Measurements from ENCODE around the gene TUBB6. TPM values are rescaled to one million over a fixed set of nuclear protein-coding genes. Genes with fewer than 3 reads are reported as not detected.

Gene TUBB6
- total and polyA plus RNA-seq, 2 experiments from 2014 or later = 148 to 329 TPM

DNA sequence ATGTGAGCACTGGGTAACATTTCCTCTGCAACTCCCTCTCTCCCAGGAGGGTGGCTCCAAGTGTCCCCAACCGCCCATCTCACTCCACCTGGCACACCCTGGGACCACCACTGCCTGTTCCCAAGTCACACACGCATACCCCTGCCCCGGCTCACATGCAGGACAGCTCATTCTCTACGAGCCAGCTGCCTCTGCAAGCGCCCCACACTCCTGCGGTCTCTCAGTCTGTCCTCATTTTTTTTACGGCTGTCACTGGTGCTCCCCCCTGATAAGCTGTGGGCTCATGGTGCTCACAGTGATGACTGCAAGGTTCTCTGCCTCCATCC lies 38.2 kb downstream of the TUBB6 start:
- Mint-ChIP-seq H3K36me3 (ENCODE audit: low read depth) (peaks cover 90% of the 10 kb centered on the region), H3K4me1 (no peaks in the 10 kb centered on the region), H3K9me3 (no peaks in the 10 kb centered on the region), H3K4me3 (no peak overlapping the region), H3K27ac (peak overlapping the region; percentile 22), H3K27me3 (ENCODE audit: insufficient read depth, low read depth, poor library complexity) (peaks cover 6% of the 10 kb centered on the region)
- no peak overlapping the region for H3K4me2 ChIP-seq
- DNase-seq (ENCODE audit: low spot score) (no peak), ATAC-seq (no peak)
- no peak overlapping the region for H2AFZ ChIP-seq
- peaks cover 21% of the 10 kb centered on the region for H3K36me3 ChIP-seq (ENCODE audit: insufficient read depth)
- peak overlapping the region; percentile 66; the same call in 1 of the 2 replicates for H3K27ac ChIP-seq (ENCODE audit: low read depth)
- H3K27me3 ChIP-seq (ENCODE audit: insufficient read depth) = no peaks in the 10 kb centered on the region
- H3K9me2 ChIP-seq (ENCODE audit: insufficient read depth) = no peaks in the 10 kb centered on the region
- H3K4me3 ChIP-seq = no peak overlapping the region
- H3K4me1 ChIP-seq (ENCODE audit: insufficient read depth) = no peaks in the 10 kb centered on the region
- no peaks in the 10 kb centered on the region for H3F3A ChIP-seq (replicated peaks; ENCODE audit: low read depth)
- TF ChIP-seq POLR2AphosphoS5 (IDR thresholded peaks at IDR 0.05; ENCODE audit: low read depth) (no peak), CREB1 (CRISPR knock-in tag; IDR thresholded peaks at IDR 0.05; ENCODE audit: low read depth) (no peak), STAT1 (IDR thresholded peaks at IDR 0.05; ENCODE audit: unreplicated experiment) (no peak), EZH2 (IDR thresholded peaks at IDR 0.05; ENCODE audit: low read depth, unreplicated experiment) (no peak), NANOG (IDR thresholded peaks at IDR 0.05; ENCODE audit: borderline replicate concordance) (no peak), ZNF331 (CRISPR knock-in tag; IDR thresholded peaks at IDR 0.05; ENCODE audit: low read depth) (no peak), ZNF114 (CRISPR knock-in tag; IDR thresholded peaks at IDR 0.05) (no peak), EZH2phosphoT487 (IDR thresholded peaks at IDR 0.05; ENCODE audit: unreplicated experiment) (no peak)
- TF ChIP-seq, protein P1, sequence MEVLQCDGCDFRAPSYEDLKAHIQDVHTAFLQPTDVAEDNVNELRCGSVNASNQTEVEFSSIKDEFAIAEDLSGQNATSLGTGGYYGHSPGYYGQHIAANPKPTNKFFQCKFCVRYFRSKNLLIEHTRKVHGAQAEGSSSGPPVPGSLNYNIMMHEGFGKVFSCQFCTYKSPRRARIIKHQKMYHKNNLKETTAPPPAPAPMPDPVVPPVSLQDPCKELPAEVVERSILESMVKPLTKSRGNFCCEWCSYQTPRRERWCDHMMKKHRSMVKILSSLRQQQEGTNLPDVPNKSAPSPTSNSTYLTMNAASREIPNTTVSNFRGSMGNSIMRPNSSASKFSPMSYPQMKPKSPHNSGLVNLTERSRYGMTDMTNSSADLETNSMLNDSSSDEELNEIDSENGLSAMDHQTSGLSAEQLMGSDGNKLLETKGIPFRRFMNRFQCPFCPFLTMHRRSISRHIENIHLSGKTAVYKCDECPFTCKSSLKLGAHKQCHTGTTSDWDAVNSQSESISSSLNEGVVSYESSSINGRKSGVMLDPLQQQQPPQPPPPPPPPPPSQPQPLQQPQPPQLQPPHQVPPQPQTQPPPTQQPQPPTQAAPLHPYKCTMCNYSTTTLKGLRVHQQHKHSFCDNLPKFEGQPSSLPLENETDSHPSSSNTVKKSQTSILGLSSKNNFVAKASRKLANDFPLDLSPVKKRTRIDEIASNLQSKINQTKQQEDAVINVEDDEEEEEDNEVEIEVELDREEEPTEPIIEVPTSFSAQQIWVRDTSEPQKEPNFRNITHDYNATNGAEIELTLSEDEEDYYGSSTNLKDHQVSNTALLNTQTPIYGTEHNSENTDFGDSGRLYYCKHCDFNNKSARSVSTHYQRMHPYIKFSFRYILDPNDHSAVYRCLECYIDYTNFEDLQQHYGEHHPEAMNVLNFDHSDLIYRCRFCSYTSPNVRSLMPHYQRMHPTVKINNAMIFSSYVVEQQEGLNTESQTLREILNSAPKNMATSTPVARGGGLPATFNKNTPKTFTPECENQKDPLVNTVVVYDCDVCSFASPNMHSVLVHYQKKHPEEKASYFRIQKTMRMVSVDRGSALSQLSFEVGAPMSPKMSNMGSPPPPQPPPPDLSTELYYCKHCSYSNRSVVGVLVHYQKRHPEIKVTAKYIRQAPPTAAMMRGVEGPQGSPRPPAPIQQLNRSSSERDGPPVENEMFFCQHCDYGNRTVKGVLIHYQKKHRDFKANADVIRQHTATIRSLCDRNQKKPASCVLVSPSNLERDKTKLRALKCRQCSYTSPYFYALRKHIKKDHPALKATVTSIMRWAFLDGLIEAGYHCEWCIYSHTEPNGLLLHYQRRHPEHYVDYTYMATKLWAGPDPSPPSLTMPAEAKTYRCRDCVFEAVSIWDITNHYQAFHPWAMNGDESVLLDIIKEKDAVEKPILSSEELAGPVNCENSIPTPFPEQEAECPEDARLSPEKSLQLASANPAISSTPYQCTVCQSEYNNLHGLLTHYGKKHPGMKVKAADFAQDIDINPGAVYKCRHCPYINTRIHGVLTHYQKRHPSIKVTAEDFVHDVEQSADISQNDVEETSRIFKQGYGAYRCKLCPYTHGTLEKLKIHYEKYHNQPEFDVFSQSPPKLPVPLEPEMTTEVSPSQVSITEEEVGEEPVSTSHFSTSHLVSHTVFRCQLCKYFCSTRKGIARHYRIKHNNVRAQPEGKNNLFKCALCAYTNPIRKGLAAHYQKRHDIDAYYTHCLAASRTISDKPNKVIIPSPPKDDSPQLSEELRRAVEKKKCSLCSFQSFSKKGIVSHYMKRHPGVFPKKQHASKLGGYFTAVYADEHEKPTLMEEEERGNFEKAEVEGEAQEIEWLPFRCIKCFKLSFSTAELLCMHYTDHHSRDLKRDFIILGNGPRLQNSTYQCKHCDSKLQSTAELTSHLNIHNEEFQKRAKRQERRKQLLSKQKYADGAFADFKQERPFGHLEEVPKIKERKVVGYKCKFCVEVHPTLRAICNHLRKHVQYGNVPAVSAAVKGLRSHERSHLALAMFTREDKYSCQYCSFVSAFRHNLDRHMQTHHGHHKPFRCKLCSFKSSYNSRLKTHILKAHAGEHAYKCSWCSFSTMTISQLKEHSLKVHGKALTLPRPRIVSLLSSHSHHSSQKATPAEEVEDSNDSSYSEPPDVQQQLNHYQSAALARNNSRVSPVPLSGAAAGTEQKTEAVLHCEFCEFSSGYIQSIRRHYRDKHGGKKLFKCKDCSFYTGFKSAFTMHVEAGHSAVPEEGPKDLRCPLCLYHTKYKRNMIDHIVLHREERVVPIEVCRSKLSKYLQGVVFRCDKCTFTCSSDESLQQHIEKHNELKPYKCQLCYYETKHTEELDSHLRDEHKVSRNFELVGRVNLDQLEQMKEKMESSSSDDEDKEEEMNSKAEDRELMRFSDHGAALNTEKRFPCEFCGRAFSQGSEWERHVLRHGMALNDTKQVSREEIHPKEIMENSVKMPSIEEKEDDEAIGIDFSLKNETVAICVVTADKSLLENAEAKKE (CRISPR knock-in tag; IDR thresholded peaks at IDR 0.05) = no peak
- TF ChIP-seq, protein P2, sequence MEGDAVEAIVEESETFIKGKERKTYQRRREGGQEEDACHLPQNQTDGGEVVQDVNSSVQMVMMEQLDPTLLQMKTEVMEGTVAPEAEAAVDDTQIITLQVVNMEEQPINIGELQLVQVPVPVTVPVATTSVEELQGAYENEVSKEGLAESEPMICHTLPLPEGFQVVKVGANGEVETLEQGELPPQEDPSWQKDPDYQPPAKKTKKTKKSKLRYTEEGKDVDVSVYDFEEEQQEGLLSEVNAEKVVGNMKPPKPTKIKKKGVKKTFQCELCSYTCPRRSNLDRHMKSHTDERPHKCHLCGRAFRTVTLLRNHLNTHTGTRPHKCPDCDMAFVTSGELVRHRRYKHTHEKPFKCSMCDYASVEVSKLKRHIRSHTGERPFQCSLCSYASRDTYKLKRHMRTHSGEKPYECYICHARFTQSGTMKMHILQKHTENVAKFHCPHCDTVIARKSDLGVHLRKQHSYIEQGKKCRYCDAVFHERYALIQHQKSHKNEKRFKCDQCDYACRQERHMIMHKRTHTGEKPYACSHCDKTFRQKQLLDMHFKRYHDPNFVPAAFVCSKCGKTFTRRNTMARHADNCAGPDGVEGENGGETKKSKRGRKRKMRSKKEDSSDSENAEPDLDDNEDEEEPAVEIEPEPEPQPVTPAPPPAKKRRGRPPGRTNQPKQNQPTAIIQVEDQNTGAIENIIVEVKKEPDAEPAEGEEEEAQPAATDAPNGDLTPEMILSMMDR (conservative IDR thresholded peaks at IDR 0.05; ENCODE audit: low read depth in 2 of 2) = no peak
- TF ChIP-seq, protein P3, sequence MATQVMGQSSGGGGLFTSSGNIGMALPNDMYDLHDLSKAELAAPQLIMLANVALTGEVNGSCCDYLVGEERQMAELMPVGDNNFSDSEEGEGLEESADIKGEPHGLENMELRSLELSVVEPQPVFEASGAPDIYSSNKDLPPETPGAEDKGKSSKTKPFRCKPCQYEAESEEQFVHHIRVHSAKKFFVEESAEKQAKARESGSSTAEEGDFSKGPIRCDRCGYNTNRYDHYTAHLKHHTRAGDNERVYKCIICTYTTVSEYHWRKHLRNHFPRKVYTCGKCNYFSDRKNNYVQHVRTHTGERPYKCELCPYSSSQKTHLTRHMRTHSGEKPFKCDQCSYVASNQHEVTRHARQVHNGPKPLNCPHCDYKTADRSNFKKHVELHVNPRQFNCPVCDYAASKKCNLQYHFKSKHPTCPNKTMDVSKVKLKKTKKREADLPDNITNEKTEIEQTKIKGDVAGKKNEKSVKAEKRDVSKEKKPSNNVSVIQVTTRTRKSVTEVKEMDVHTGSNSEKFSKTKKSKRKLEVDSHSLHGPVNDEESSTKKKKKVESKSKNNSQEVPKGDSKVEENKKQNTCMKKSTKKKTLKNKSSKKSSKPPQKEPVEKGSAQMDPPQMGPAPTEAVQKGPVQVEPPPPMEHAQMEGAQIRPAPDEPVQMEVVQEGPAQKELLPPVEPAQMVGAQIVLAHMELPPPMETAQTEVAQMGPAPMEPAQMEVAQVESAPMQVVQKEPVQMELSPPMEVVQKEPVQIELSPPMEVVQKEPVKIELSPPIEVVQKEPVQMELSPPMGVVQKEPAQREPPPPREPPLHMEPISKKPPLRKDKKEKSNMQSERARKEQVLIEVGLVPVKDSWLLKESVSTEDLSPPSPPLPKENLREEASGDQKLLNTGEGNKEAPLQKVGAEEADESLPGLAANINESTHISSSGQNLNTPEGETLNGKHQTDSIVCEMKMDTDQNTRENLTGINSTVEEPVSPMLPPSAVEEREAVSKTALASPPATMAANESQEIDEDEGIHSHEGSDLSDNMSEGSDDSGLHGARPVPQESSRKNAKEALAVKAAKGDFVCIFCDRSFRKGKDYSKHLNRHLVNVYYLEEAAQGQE (IDR thresholded peaks at IDR 0.05; ENCODE audit: unreplicated experiment) = no peak
- H4K20me1 ChIP-seq (replicated peaks; ENCODE audit: insufficient read depth) = peaks cover 3% of the 10 kb centered on the region
- H3K79me2 ChIP-seq (replicated peaks; ENCODE audit: insufficient read depth) = no peaks in the 10 kb centered on the region
